GM19099 (cell line): Measurements from ENCODE around the gene EXD3.

ENCODE experiments used
- POLR2A ChIP-seq: IDR thresholded peaks from 3 replicates; pipeline ENCODE4 v1.6.1; 2011; ENCODE audit warnings: low read depth; ENCODE audit not compliant: insufficient read length; ENCODE audit errors: extremely low read depth

Gene EXD3

GRCh38 chr9:137373611-137373980 is 49.4 kb downstream of the EXD3 start:
- TF ChIP-seq POLR2A, result no peak

GRCh38 chr9:137372693-137373610 is 50.0 kb downstream of the EXD3 start:
- no peak for TF ChIP-seq POLR2A

GRCh38 chr9:137371946-137372651 is 50.9 kb downstream of the EXD3 start:
- no peak for TF ChIP-seq POLR2A

GRCh38 chr9:137371521-137371941 is 51.4 kb downstream of the EXD3 start:
- no peak for TF ChIP-seq POLR2A

- TF ChIP-seq POLR2A, result no peak
Observed at GRCh38 chr9:137370865-137371520, 52.0 kb downstream of the EXD3 start.

GRCh38 chr9:137369911-137370764 is 52.8 kb downstream of the EXD3 start:
- no peak for TF ChIP-seq POLR2A

- no peak for TF ChIP-seq POLR2A
Observed at GRCh38 chr9:137369061-137369787, 53.7 kb downstream of the EXD3 start.

GRCh38 chr9:137368431-137369035 is 54.4 kb downstream of the EXD3 start:
- no peak for TF ChIP-seq POLR2A

GRCh38 chr9:137367506-137368430 is 55.2 kb downstream of the EXD3 start:
- TF ChIP-seq POLR2A, result no peak

- no peak for TF ChIP-seq POLR2A
Observed at GRCh38 chr9:137366891-137367381, 56.0 kb downstream of the EXD3 start.

GRCh38 chr9:137366445-137366810 is 56.5 kb downstream of the EXD3 start:
- TF ChIP-seq POLR2A, result no peak
